Superior temporal gyrus (tissue), 1 donor: Measurements from ENCODE around the gene LRP3.
"Not testable (repeated sequence)": the region's sequence is repeated elsewhere in the genome, so short reads cannot be mapped to it uniquely, and the experiment has no call there.

ENCODE experiments used
- DNase-seq: peaks from one replicate; pipeline ENCODE4 v3.0.0-alpha.2; 2016; ENCODE audit errors: extremely low spot score

LRP3 gene

DNA sequence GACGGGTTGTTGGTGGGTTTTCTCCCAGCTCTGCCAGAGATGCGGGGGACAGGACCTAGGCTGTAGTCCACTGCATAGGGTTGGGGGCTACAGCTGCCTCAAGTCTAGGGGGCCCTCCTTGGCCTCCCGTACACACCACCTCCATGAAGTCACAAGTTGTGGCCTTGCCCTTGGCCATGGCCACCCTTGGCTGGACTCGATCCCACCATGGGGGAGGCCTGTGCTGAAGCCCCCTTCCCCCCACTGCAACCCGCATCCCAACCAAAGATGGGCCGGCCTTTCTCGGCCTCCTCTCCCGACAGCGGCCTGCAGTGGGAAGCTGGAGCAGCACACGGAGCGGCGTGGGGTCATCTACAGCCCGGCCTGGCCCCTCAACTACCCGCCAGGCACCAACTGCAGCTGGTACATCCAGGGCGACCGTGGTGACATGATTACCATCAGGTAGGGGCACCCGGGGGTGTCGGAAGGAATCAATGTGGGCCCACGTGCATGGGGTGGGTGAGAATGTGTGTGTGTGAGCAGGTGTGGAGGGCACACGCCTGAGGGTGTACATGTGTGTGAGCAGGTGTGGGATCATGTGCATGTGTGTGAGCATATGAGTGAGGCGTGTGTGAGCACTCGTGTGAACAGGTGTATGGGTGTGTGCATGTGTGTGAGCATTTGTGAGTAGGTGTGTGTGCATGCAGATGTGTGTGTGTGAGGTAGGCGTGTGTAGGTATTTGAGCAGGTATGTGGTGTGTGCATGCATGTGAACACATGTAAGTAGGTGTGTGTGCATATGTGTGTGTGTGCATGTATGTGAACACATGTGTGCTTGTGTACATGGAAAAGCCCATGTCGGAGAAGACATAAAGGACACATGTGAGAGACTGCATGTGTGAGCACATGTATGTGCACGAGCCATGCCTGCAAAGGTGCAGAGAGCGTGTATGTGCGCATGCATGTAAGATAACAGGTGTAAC is 8.7 kb downstream of the LRP3 start:
- DNase-seq, result no peak

DNA sequence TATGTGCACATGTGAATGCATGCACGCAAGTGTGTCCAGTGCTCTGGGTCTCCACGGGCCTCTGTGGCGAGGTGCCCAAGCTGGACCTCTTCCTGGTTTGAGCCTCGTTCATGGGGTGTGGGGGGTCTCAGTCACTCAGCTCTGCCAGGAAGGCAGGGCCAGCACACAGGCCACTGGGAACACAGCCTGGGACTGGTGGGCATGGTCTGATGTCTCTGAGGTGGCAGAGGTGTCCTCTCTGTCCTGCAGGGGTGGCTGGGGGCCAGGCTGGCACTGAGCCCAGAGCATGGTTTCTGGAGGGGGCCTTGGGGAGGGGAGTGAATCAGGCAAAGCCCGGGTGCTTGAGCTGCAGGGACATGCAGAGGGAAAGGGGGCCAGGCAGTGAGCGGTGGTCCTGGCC is 9.4 kb downstream of the LRP3 start:
- DNase-seq, result no peak

DNA sequence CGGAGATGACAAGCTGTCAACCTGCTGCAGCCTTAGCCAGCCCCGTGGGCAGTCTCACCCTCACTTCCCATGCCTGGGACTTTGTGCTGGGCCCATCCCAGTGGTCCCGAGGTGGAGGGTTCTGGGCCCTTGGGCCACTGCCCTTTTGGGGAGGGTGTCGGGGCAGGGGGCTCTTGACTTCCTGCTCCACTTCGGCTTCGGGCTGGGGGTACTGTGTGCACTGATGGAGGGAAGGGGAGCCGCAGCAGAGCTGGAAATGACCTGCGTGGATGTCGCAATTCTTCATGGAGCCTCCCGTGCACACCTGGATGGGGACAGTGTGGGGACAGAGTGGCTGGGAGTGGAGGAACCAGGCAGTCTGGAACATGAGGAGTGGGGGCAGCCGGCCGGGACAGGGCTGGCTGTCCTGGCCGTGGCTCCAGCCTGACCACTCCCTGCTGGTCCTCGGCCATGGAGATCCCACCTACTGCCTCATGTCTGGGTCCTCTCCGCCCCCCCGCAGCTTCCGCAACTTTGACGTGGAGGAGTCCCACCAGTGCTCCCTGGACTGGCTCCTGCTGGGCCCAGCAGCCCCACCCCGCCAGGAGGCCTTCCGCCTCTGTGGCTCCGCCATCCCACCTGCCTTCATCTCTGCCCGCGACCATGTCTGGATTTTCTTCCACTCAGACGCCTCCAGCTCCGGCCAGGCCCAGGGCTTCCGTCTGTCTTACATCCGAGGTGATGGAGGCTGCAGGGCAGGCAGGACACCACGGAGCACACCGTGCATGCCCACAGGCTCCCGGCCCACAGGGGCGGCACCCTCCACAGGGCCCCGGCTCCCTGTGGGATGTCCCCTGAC is 10.2 kb downstream of the LRP3 start:
- DNase-seq, result no peak

DNA sequence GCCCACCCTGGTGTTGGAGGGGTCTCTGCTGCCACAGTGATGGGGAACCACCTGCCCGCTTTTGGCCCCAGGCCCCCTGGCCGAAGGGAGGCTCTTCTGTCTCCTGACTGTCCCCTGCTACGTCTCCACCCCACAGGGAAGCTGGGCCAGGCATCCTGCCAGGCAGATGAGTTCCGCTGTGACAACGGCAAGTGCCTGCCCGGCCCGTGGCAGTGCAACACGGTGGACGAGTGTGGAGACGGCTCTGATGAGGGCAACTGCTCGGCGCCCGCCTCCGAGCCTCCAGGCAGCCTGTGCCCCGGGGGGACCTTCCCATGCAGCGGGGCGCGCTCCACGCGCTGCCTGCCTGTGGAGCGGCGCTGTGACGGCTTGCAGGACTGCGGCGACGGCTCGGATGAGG is 11.0 kb downstream of the LRP3 start:
- DNase-seq, result no peak

DNA sequence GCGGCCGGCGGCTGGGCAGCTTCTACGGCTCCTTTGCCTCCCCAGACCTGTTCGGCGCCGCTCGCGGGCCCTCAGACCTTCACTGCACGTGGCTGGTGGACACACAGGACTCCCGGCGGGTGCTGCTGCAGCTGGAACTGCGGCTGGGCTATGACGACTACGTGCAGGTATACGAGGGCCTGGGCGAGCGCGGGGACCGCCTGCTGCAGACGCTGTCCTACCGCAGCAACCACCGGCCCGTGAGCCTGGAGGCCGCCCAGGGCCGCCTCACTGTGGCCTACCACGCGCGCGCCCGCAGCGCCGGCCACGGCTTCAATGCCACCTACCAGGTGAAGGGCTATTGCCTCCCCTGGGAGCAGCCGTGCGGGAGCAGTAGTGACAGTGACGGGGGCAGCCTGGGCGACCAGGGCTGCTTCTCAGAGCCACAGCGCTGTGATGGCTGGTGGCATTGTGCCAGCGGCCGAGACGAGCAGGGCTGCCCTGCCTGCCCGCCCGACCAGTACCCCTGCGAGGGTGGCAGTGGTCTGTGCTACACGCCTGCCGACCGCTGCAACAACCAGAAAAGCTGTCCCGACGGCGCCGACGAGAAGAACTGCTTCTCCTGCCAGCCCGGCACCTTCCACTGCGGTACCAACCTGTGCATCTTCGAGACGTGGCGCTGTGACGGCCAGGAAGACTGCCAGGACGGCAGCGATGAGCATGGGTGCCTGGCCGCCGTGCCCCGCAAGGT is 11.6 kb downstream of the LRP3 start:
- no peak for DNase-seq

DNA sequence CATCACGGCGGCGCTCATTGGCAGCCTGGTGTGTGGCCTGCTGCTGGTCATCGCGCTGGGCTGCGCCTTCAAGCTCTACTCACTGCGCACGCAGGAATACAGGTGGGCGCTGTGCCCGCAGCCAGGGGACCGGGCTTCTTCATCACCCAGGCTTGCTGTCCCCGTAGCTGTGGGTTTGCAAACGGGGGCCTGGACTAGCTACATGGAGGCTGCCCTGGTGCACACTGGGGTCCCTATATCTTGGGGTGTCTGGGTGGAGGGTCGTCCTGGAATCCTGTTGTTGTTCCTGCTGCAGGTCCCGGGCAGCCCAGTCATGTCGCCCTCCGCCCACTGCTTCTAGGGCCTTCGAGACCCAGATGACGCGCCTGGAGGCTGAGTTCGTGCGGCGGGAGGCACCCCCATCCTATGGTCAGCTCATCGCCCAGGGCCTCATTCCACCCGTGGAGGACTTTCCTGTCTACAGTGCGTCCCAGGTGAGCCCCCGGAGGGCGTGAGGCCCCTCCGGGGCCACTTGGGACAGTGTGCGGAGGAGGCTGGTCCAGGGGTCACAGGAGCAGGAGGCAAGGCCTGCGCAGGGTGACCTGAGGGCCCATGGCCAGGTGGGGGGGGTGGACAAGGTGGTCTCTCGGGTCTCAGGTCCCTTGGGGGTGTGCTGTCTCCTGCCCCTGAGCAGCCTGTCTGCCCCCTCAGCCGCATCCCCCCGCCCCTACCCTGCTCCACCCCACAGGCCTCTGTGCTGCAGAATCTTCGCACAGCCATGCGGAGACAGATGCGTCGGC is 12.3 kb downstream of the LRP3 start:
- DNase-seq, result no peak

DNA sequence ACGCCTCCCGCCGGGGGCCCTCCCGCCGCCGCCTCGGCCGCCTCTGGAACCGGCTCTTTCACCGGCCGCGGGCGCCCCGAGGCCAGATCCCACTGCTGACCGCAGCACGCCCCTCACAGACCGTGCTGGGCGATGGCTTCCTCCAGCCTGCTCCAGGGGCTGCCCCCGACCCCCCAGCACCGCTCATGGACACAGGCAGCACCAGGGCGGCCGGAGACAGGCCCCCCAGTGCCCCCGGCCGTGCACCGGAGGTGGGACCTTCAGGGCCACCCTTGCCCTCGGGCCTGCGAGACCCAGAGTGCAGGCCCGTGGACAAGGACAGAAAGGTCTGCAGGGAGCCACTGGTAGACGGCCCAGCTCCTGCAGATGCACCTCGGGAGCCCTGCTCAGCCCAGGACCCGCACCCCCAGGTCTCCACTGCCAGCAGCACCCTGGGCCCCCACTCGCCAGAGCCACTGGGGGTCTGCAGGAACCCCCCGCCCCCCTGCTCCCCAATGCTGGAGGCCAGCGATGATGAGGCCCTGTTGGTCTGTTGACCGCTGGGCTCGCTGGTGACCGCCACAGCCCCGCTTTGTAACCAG is 13.0 kb downstream of the LRP3 start:
- no peak for DNase-seq

DNA sequence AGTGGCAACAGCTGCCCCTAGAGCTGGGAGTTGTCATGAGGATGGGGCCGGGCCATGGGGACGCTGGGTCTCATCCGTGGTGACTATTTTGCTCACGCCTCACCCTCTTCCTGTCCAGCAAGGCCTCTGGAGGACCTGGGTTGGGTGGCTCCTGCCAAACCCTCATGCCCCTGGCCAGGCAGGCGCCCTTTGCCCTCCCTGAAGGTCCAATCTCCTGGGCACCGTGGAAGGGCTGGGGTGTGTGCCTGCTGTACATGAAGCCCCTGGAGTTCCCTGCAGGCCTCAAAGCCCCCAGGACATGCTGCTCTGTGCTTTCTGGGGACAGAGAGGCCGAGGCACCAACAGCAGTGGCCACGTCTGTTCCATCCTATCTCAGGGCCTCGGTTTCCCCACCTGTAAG is 13.8 kb downstream of the LRP3 start:
- no peak for DNase-seq

DNA sequence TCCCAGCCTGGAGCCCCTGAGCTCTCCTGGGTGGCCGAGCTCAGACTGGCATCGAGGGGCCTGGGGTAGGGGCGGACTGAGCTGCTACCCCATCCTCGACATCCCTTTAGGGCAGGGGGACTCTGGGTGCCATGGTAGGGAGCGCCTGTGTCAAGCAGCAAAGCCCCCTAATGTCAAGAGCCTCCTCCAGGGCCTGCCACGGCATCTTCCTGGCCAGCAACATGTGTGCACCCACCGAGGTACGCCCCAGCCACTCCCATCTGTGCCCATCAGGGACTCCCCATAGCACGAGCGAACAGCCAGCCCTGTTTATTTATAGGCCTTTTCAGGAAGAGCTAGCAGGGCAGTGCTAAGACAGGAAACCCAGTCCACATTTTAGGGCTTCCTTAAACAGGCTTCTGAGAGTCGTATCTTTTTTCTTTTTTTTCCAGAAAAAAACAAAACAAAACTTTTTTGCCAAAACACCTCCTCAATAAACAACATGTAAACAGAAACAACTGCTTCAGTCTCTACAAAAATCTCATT is 14.3 kb downstream of the LRP3 start:
- DNase-seq, result peak; percentile 23

DNA sequence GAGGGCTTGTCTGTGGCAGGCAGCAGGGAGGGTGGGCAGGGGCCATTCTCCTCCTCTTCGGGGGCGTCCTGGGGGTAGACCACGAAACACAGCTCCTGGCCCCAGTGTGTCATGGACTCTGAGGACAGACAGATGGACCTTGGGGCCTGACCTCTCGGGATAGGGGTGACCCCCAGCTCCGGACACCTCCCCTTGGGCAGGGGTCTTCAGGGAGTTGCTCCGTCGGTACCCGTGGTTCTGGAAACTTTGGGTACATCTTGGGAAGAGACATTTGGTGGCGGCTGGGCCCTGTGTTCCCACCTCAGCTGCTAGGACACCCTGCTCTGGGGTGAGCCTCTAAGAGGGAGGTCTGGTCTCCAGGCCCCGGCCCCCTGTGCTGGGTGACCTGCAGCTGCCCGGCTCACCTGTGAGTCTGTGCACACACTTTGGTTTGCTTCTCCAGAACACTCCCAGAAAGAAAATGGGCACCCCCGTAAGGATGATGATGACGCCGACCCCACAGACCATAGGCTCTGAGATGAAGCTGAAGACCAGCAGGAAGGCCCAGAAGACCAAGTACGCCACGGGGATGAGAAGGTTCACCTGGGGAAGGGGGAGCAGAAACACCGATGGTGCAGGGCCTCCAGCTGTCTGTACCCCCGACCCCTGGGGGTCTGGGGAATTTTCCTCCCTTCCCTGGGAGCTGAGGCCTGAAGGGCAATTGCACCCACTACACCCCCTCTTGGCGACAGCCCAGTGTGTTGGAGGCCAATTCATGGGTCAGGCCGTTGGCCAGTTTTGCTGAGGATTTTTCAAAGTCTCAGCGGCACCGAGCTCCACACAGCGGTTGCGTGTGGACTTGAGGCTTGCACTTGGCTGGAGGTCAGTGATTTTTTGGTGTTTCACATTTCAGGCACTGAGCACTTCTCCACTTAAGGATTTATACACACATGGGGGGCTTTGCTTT is 15.0 kb downstream of the LRP3 start:
- no peak for DNase-seq

DNA sequence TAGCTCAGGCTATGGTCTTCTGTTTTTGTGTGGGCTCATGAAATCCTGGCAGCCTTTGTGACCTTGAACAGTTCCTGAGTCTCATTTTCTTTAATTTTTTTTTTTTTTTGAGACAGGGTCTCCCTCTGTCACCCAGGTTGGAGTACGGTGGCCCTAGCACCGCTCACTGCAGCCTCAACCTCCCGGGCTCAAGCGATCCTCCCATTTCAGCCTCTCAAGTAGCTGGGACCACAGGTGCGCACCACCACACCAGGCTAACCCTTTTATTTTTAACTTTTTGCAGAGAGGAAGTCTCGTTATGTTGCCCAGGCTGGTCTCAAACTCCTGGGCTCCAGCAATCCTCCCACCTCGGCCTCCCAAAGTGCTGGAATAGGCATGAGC is 15.7 kb downstream of the LRP3 start:
- DNase-seq, result not testable (repeated sequence)

DNA sequence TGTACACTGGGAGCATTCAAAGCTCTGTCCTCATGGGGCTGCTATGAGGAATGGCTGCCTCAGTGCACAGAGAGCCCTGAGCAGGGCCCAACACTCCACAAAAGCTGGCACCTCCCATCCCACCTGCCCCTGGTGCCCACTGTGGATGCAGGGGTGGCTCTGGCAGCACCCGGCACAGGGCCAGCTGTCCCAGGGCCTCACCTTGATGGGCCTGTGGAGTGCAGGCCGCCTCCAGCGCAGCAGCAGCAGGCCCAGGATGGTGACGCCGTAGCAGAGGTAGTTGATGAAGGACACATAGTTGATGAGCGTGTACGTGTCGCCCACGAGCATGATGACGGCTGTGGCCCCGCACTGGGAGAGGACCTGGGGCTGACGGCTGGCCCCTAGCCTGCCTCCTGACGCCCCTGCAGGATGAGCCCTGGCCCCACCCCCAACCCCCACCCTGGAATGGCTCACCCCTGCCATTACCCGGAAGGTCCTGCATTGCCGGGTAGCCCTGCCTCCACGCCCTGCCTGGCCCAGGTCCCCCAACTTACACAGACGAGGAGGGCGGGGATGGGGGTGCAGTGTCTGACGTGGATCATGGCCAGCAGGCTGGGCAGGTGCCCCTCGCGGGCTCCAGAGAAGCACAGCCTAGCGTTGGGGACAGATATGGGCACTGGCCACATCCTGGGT is 16.3 kb downstream of the LRP3 start:
- no peak for DNase-seq

DNA sequence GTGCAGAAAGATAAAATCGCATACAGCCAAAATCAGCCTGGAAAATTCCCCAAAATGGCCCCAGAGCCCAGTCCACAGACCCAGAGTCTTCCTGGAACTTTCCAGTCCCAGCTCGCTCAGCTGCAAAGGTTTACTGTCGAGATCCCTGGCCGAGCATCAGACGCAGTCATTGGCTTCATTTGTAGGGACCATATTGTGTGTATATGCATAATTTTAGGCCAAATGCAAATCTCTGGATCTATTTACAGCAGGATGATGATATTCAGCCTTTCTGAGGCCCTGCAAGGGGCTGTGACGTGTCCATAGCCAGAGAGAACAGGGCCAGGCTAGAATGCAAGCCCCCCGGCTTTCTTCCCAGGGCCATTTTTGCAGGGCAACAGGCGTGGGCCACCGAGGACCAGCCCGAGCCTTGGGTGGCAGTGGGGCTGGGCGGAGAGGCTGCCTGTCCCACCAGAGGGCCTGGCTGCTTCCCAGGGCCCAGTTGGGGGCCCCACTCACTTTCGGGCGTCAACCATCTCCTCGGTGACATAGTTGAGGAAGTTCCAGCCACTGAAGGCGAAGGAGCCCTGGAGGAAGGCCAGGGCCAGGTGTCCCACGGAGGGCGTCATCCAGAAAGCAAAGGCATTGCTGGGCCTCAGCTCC is 17.8 kb downstream of the LRP3 start:
- no peak for DNase-seq

DNA sequence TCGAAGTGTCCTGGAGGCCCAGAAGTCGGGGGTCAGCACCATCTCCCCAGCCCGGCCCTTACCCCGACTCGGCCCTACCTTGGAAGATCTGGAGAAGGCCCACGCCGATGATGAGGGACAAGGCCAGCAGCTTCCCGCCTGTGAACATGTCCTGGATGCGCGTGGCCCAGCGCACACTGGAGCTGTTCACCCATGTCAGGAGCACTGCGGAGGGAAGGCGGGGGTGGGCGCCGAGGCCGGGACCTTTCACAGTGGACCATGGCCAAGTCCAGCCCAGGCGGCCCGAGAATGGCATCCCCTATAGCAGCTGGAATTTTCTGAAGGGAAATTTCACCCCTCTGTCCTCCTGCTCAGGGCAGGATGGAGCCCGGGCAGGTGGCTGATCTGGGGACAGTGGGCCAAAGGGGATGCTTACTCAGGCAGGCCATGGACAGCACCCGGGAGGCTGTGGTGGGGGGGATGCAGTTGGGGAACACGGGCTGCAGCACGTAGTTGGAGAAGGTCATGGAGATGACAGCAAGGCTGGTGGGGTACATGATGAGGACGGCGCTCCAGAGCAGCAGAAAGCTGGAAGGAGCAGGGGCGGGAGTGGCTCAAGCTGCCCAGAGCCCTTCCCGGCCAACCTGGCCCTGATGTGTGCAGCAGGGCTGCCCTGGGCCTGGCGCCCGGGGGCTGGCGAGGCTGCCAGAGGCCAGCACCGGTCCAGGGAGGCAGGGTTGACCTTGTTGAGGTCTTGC is 18.5 kb downstream of the LRP3 start:
- no peak for DNase-seq

DNA sequence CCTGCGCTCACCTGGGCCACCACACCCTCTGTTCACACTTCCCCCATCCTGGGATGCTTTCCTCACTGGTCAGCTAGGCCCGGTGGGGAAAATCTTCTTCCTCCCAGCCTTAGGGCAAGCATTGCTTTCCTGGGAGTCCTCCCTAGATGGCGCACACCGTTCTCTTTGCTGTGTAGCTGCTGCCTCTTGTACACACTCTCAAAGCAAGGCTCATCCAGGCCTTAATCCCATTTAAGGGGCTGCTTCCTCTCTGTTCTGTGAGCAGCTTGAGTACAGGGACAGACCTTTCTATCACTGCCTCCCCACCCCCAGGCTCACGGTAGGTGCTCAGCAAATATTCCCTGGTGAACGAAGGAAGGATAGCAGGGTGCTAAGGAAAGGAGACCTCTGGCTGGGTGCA is 20.5 kb downstream of the LRP3 start:
- peak; percentile 24 for DNase-seq

DNA sequence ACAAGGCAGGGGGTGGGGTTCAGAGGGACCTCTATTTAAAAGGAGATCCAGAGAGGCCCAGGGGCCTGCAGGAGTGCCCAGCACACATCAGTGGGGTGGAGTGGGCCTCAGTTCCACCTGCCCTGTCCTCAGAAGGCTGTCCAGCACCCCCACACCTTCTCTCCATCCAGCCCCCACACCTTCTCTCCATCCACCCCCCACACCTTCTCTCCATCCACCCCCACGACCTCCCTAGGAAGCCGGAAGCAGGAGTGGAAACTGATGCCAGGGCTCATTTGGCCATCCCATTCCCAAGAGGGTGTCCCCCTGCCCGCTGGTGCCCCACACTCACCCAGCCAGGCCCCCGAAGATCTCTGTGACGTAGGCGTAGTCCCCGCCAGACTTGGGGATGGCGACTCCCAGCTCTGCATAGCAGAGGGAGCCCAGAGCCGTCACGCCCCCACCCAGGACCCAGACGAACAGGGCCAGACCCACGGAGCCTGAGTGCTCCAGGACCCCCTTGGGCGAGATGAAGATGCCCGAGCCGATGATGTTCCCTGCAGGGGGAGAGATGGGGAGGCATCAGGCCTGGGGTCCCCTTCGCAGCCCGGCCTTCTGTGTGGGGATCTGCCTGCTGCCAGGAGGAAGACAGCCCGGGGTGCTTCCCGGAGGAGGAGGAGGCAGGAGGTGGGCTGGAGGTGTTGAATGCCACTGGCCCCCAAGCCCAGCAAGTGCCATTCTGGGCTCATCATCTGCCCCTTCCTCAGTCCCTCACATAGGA is 21.5 kb downstream of the LRP3 start:
- DNase-seq, result no peak

DNA sequence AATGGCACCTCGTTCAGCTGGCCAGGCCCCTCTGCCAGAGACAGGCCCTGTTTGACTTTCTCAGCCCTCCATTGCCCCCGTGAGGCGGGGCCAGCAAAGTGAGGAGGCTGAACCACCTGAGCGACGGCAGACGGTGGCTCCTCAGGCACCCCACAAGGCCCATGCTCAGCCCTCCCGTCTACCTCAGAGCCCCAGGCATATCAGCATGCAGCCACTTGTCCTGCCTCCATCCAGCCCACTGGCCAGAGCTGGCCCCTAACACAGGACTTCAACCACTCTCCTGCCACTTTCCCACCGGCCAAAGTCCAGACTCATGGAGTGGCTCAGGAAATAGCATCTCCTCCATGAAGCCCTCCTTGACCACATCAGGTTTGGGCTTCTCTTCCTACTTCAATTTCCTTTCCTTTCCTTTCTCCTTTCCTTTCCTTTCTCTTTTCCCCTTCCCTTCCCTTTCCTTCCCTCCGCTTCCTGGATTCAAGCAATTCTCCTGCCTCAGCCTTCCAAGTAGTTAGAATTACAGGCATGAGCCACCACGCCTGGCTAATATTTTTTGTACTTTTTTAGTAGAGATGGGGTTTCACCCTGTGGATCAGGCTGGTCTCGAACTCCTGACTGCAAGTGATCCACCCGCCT is 22.2 kb downstream of the LRP3 start:
- DNase-seq, result no peak
